Lung (tissue), 12 donors: Measurements from ENCODE around the gene DENND5A. TPM values are rescaled to one million over a fixed set of nuclear protein-coding genes. Genes with fewer than 3 reads are reported as not detected.

Experiments
- ATAC-seq: fragments of 200-7000 bp; cut with Tn5 transposase; one replicate; pipeline ENCODE4 v1.9.1; 2020; ENCODE audit warnings: moderate number of reproducible peaks; ENCODE audit not compliant: insufficient read depth, low FRiP score
- DNase-seq, 3 donors: peaks; one replicate each; pipeline ENCODE4 v3.0.0-alpha.2; 2013 to 2017
- H3K27ac ChIP-seq, 2 donors: one replicate each; pipeline ENCODE4 v1.5.1; 2013; ENCODE audit warnings: mild to moderate bottlenecking in 2 of 2, moderate library complexity in 2 of 2, control low read depth in 1 of 2, inconsistent platforms in 1 of 2, low read depth in 1 of 2, low read length in 1 of 2
- H3K27me3 ChIP-seq, 3 donors: one replicate each; pipeline ENCODE4 v1.5.1; 2013; ENCODE audit warnings: low read length in 2 of 3; ENCODE audit not compliant: control insufficient read depth in 3 of 3, insufficient read depth in 3 of 3
- H3K36me3 ChIP-seq, 4 donors: one replicate each; pipeline ENCODE4 v1.5.1; 2013; ENCODE audit warnings: low read length in 4 of 4, mild to moderate bottlenecking in 1 of 4, moderate library complexity in 1 of 4; ENCODE audit not compliant: control insufficient read depth in 4 of 4, insufficient read depth in 4 of 4
- H3K4me1 ChIP-seq, 5 donors: one replicate each; pipeline ENCODE4 v1.5.1; 2013; ENCODE audit warnings: low read length in 5 of 5, mild to moderate bottlenecking in 2 of 5, moderate library complexity in 1 of 5; ENCODE audit not compliant: control insufficient read depth in 5 of 5, insufficient read depth in 5 of 5
- H3K4me3 ChIP-seq: one replicate; pipeline ENCODE4 v1.5.1; 2013; ENCODE audit warnings: mild to moderate bottlenecking, control low read depth, moderate library complexity
- H3K9ac ChIP-seq, 2 donors: one replicate each; pipeline ENCODE4 v1.5.1; 2013; ENCODE audit warnings: low read length in 2 of 2, control low read depth in 1 of 2; ENCODE audit not compliant: insufficient read depth in 1 of 2
- H3K9me3 ChIP-seq, 4 donors: one replicate each; pipeline ENCODE4 v1.5.1; 2013; ENCODE audit warnings: low read length in 3 of 4, mild to moderate bottlenecking in 1 of 4, moderate library complexity in 1 of 4; ENCODE audit not compliant: control insufficient read depth in 4 of 4, insufficient read depth in 3 of 4
- WGBS, 2 donors: extraction: QIAGEN DNeasy Blood & Tissue Kit; methylation state at CpG; one replicate each; pipeline ENCODE4 v1.1.7; 2013; 5-methylcytosine and 5-hydroxymethylcytosine counted together
- polyA plus RNA-seq, 2 donors: library from polyadenylated mRNA; stranded (reverse); fragments of 200-250 nt; gene quantifications; one replicate each; pipeline ENCODE4 v1.2.1, GENCODE V29; 2013
- total RNA-seq, 2 donors: library from RNA; depleted of rRNA in 1 of 2; stranded (reverse); fragments of >200 nt in 1 of 2; gene quantifications; one replicate each; pipeline ENCODE4 v1.2.1, GENCODE V29; 2014 to 2021
- TF ChIP-seq, protein P1 (sequence below): IDR thresholded peaks from 2 replicates; pipeline ENCODE4 v1.5.1; 2012; ENCODE audit warnings: mild to moderate bottlenecking; ENCODE audit errors: control extremely low read depth, extremely low read depth
- donor health status: control.
- donor health status: control.
- donor health status: Bipolar disorder and iron deficiency.
- donor health status: healthy.
- donor health status: DM: yes; HTN: yes; CAD: no.

DENND5A gene
- total and polyA plus RNA-seq, 4 donors, result 20.8 to 152 (median 112) TPM

- no peak overlapping the region for H3K9ac ChIP-seq
- peaks cover 5 to 16% (median 11%) of the 10 kb centered on the region in 4 donors for H3K36me3 ChIP-seq
- H3K9me3 ChIP-seq, result no peaks in the 10 kb centered on the region
- H3K4me3 ChIP-seq, result no peak overlapping the region
- DNase-seq (peak; percentile 22 to 52 (median 29)), ATAC-seq (no peak)
- WGBS, 2 donors, result 83 to 88% methylated on average over 12 of the region's 12 CpGs
- H3K27me3 ChIP-seq, result no peaks in the 10 kb centered on the region
- TF ChIP-seq, protein P1, sequence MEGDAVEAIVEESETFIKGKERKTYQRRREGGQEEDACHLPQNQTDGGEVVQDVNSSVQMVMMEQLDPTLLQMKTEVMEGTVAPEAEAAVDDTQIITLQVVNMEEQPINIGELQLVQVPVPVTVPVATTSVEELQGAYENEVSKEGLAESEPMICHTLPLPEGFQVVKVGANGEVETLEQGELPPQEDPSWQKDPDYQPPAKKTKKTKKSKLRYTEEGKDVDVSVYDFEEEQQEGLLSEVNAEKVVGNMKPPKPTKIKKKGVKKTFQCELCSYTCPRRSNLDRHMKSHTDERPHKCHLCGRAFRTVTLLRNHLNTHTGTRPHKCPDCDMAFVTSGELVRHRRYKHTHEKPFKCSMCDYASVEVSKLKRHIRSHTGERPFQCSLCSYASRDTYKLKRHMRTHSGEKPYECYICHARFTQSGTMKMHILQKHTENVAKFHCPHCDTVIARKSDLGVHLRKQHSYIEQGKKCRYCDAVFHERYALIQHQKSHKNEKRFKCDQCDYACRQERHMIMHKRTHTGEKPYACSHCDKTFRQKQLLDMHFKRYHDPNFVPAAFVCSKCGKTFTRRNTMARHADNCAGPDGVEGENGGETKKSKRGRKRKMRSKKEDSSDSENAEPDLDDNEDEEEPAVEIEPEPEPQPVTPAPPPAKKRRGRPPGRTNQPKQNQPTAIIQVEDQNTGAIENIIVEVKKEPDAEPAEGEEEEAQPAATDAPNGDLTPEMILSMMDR, result no peak
- H3K4me1 ChIP-seq, result peaks cover 0 to 10% (median 0%) of the 10 kb centered on the region in 5 donors
- H3K27ac ChIP-seq, result no peak overlapping the region
These were observed 61.3 kb downstream of the DENND5A start for GRCh38 chr11:9203691-9204311.

- TF ChIP-seq, protein P1, result no peak
- Histone ChIP-seq H3K36me3 (peaks cover 5 to 16% (median 11%) of the 10 kb centered on the region in 4 donors), H3K4me3 (no peak overlapping the region), H3K4me1 (peaks cover 0 to 4% (median 0%) of the 10 kb centered on the region in 5 donors), H3K27me3 (no peaks in the 10 kb centered on the region), H3K9ac (no peak overlapping the region), H3K27ac (no peak overlapping the region), H3K9me3 (no peaks in the 10 kb centered on the region)
- 95 to 96% methylated on average over 3 of the region's 3 CpGs for WGBS, 2 donors
- DNase-seq (no peak), ATAC-seq (no peak)
These were observed 63.6 kb downstream of the DENND5A start for GRCh38 chr11:9201372-9202162.

DNA sequence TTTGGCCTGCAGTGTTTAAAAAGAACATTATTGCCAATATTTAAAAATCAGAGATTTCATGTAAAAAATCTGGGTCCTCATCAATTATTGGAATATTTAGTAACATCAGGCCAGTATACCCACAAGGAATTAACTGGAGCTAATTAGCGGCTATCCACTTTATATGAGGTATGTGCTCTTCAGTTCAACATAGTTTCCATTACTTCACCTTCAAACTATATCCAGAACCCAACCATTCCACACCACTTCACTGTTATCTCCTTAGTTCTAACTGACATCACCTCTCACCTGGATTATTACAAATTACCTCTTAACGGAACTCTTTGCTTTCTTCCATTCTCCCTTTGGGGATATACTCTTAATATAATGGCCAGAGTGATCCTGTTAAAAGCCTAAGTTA is 64.7 kb downstream of the DENND5A start:
- no peaks in the 10 kb centered on the region for H3K9me3 ChIP-seq
- ATAC-seq (no peak), DNase-seq (no peak)
- TF ChIP-seq, protein P1, result no peak
- no peak overlapping the region for H3K27ac ChIP-seq
- no peak overlapping the region for H3K9ac ChIP-seq
- peaks cover 0 to 4% (median 0%) of the 10 kb centered on the region in 5 donors for H3K4me1 ChIP-seq
- no peaks in the 10 kb centered on the region for H3K27me3 ChIP-seq
- 92 to 96% methylated on average over 2 of the region's 2 CpGs for WGBS, 2 donors
- peaks cover 5 to 14% (median 9%) of the 10 kb centered on the region in 4 donors for H3K36me3 ChIP-seq
- no peak overlapping the region for H3K4me3 ChIP-seq
